ENCODE measurements around the gene SZT2. TPM values are rescaled to one million over a fixed set of nuclear protein-coding genes. Genes with fewer than 3 reads are reported as not detected.

SZT2 gene
- total and polyA plus RNA-seq, 2 of the 13 experiments (the other 11 are each of a cell fraction or from before 2014, with no cell fraction given) = 8.0 to 8.8 TPM

DNA sequence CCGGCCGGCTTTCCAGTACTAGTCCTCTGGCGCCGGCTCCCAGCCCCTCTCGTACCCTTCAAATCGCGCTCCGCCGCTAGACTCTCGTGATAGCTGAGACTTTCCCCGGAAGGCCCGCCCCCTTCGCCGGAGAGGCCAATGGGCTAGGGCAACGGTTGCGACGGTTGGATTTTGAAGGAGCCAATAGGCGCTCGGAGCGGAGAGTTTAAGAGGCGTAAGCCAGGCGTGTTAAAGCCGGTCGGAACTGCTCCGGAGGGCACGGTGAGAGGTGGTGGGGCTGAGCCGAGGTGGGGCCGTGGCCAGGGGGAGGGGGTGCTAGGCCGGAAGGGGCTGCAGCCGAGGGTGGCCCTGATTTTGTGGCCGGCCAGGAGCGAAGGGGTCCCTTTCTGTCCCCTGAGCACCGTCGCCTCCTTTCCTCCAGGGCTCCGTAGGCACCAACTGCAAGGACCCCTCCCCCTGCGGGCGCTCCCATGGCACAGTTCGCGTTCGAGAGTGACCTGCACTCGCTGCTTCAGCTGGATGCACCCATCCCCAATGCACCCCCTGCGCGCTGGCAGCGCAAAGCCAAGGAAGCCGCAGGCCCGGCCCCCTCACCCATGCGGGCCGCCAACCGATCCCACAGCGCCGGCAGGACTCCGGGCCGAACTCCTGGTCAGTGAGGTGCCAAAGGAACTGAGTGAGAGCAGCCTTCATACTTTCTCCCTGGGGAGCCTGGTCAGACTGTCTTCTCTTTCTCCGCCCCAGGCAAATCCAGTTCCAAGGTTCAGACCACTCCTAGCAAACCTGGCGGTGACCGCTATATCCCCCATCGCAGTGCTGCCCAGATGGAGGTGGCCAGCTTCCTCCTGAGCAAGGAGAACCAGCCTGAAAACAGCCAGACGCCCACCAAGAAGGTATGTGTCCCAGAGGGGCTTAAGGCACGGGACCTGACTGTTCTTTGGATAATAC lies 30.7 kb upstream of the SZT2 start, which contains the start of gene CDC20 (continued):
- TF ChIP-seq CBX1 (IDR thresholded peaks at IDR 0.05; ENCODE audit: low read depth) (no peak), SPEN (CRISPR knock-in tag; IDR thresholded peaks at IDR 0.05; ENCODE audit: low read depth) (peak; percentile 48), KDM1A (CRISPR knock-in tag; IDR thresholded peaks at IDR 0.05) (no peak), NBN (conservative IDR thresholded peaks at IDR 0.05) (no peak), ZNF30 (CRISPR knock-in tag; IDR thresholded peaks at IDR 0.05) (no peak), SUZ12 (IDR thresholded peaks at IDR 0.05; ENCODE audit: low read depth, low read length) (no peak), ZNF3 (CRISPR knock-in tag; IDR thresholded peaks at IDR 0.05) (no peak), MAFK (conservative IDR thresholded peaks at IDR 0.05 in 1 of 2, IDR thresholded peaks at IDR 0.05 in 1 of 2; ENCODE audit: low read length in 2 of 2) (no peak), ZNF180 (CRISPR knock-in tag; IDR thresholded peaks at IDR 0.05; ENCODE audit: borderline replicate concordance, low read depth) (no peak), ZNF570 (CRISPR knock-in tag; IDR thresholded peaks at IDR 0.05; ENCODE audit: borderline replicate concordance) (no peak), JUND (CRISPR knock-in tag; IDR thresholded peaks at IDR 0.05) (no peak), ATF7 (IDR thresholded peaks at IDR 0.05) (no peak), ATF7 (CRISPR knock-in tag; IDR thresholded peaks at IDR 0.05) (no peak), FOSL2 (CRISPR knock-in tag; IDR thresholded peaks at IDR 0.05) (no peak; the same call in 1 of the 2 replicates)
- TF ChIP-seq, protein P1, sequence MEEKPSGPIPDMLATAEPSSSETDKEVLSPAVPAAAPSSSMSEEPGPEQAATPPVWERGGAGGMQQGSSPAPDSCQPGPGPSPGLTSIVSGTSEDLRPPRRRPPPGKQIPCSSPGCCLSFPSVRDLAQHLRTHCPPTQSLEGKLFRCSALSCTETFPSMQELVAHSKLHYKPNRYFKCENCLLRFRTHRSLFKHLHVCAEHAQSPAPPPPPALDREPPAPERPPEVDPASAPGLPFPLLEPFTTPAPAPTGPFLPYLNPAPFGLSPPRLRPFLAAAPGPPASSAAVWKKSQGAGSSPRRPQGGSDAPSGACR (CRISPR knock-in tag; IDR thresholded peaks at IDR 0.05) = no peak
- TF ChIP-seq, protein P2, sequence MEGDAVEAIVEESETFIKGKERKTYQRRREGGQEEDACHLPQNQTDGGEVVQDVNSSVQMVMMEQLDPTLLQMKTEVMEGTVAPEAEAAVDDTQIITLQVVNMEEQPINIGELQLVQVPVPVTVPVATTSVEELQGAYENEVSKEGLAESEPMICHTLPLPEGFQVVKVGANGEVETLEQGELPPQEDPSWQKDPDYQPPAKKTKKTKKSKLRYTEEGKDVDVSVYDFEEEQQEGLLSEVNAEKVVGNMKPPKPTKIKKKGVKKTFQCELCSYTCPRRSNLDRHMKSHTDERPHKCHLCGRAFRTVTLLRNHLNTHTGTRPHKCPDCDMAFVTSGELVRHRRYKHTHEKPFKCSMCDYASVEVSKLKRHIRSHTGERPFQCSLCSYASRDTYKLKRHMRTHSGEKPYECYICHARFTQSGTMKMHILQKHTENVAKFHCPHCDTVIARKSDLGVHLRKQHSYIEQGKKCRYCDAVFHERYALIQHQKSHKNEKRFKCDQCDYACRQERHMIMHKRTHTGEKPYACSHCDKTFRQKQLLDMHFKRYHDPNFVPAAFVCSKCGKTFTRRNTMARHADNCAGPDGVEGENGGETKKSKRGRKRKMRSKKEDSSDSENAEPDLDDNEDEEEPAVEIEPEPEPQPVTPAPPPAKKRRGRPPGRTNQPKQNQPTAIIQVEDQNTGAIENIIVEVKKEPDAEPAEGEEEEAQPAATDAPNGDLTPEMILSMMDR (CRISPR knock-in tag; IDR thresholded peaks at IDR 0.05) = no peak
- TF ChIP-seq, protein P3, sequence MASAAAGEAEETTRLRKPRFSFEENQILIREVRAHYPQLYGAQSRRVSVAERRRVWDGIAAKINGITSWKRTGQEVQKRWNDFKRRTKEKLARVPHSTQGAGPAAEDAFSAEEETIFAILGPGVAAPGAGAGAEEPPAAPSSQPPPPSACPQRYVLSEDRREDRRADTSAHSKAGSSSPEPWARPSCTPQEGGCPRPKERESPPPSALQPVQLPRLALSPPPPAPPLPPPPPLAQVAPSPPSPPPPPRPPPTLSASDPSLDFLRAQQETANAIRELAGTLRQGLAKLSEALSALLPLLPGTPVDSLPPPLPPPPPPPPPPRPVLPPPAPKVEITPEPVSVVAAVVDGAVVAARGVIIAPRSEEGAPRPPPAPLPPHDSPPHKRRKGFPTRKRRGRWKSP (CRISPR knock-in tag; IDR thresholded peaks at IDR 0.05) = peak; percentile 91; the same call in 1 of the 2 replicates
- TF ChIP-seq, protein P4, sequence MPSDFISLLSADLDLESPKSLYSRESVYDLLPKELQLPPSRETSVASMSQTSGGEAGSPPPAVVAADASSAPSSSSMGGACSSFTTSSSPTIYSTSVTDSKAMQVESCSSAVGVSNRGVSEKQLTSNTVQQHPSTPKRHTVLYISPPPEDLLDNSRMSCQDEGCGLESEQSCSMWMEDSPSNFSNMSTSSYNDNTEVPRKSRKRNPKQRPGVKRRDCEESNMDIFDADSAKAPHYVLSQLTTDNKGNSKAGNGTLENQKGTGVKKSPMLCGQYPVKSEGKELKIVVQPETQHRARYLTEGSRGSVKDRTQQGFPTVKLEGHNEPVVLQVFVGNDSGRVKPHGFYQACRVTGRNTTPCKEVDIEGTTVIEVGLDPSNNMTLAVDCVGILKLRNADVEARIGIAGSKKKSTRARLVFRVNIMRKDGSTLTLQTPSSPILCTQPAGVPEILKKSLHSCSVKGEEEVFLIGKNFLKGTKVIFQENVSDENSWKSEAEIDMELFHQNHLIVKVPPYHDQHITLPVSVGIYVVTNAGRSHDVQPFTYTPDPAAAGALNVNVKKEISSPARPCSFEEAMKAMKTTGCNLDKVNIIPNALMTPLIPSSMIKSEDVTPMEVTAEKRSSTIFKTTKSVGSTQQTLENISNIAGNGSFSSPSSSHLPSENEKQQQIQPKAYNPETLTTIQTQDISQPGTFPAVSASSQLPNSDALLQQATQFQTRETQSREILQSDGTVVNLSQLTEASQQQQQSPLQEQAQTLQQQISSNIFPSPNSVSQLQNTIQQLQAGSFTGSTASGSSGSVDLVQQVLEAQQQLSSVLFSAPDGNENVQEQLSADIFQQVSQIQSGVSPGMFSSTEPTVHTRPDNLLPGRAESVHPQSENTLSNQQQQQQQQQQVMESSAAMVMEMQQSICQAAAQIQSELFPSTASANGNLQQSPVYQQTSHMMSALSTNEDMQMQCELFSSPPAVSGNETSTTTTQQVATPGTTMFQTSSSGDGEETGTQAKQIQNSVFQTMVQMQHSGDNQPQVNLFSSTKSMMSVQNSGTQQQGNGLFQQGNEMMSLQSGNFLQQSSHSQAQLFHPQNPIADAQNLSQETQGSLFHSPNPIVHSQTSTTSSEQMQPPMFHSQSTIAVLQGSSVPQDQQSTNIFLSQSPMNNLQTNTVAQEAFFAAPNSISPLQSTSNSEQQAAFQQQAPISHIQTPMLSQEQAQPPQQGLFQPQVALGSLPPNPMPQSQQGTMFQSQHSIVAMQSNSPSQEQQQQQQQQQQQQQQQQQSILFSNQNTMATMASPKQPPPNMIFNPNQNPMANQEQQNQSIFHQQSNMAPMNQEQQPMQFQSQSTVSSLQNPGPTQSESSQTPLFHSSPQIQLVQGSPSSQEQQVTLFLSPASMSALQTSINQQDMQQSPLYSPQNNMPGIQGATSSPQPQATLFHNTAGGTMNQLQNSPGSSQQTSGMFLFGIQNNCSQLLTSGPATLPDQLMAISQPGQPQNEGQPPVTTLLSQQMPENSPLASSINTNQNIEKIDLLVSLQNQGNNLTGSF (CRISPR knock-in tag; IDR thresholded peaks at IDR 0.05) = no peak
